PC-9 (cell line): ENCODE data around the gene XPNPEP1.

ENCODE experiments used
- CTCF ChIP-seq: fragments of 200-600 bp; sonication (generic); conservative IDR thresholded peaks from 2 replicates; pipeline ENCODE4 v1.6.1; 2017; ENCODE audit warnings: mixed run types, antibody characterized with exemption, mild to moderate bottlenecking, moderate library complexity
- EZH2 ChIP-seq: fragments of 200-600 bp; sonication (generic); IDR thresholded peaks from 2 replicates; pipeline ENCODE4 v1.8.0; 2017; ENCODE audit warnings: antibody characterized with exemption, low read depth

GRCh38 chr10:109886781-109887140, 36.5 kb downstream of the XPNPEP1 start:
- TF ChIP-seq CTCF (no peak), EZH2 (no peak)
